ENCODE results near the gene PPP1R14D. TPM values are rescaled to one million over a fixed set of nuclear protein-coding genes. Genes with fewer than 3 reads are reported as not detected.

PPP1R14D gene
- total RNA-seq, 2 experiments from 2014 or later = not detected

DNA sequence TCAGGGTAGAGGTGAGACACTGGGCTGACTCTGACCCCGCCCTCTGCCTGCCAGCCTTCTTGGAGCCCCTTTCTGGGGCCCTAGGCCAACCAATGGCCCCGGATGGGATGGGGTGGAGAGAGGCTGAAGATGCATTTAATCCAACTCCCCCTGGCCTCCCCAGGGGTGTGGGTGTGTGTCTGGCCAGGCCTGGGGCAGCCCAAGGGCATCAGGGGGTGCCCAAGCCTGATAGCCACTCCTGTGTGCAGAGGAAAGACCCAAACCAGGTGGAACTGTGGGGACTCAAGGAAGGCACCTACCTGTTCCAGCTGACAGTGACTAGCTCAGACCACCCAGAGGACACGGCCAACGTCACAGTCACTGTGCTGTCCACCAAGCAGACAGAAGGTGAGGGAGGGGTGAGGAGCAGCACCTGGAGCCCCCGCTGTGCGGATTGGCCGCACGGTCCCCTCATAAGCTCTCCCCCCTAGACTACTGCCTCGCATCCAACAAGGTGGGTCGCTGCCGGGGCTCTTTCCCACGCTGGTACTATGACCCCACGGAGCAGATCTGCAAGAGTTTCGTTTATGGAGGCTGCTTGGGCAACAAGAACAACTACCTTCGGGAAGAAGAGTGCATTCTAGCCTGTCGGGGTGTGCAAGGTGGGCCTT, 24.9 kb upstream of the PPP1R14D start:
- intact Hi-C loops (cut with micrococcal nuclease) = no loop called here
- ATAC-seq (no peak), DNase-seq (no peak)
- no peaks in the 10 kb centered on the region for H3K27me3 Mint-ChIP-seq
- POLR2A ChIA-PET = interaction anchor here (2.3 kb wide), 1 partner anchor 9 kb away, joined by 8 read pairs; the partner anchor contains the start of gene SPINT1
- no peak overlapping the region for H3K27ac Mint-ChIP-seq
- CTCF ChIA-PET = no interaction called here
- TF ChIP-seq, protein P1, sequence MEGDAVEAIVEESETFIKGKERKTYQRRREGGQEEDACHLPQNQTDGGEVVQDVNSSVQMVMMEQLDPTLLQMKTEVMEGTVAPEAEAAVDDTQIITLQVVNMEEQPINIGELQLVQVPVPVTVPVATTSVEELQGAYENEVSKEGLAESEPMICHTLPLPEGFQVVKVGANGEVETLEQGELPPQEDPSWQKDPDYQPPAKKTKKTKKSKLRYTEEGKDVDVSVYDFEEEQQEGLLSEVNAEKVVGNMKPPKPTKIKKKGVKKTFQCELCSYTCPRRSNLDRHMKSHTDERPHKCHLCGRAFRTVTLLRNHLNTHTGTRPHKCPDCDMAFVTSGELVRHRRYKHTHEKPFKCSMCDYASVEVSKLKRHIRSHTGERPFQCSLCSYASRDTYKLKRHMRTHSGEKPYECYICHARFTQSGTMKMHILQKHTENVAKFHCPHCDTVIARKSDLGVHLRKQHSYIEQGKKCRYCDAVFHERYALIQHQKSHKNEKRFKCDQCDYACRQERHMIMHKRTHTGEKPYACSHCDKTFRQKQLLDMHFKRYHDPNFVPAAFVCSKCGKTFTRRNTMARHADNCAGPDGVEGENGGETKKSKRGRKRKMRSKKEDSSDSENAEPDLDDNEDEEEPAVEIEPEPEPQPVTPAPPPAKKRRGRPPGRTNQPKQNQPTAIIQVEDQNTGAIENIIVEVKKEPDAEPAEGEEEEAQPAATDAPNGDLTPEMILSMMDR (IDR thresholded peaks at IDR 0.05) = no peak
- H3K4me1 Mint-ChIP-seq (ENCODE audit: low read depth) = peaks cover 5% of the 10 kb centered on the region
- H3K36me3 Mint-ChIP-seq (ENCODE audit: low read depth) = no peaks in the 10 kb centered on the region
- no peaks in the 10 kb centered on the region for H3K9me3 Mint-ChIP-seq
- H3K4me3 Mint-ChIP-seq = no peak overlapping the region

DNA sequence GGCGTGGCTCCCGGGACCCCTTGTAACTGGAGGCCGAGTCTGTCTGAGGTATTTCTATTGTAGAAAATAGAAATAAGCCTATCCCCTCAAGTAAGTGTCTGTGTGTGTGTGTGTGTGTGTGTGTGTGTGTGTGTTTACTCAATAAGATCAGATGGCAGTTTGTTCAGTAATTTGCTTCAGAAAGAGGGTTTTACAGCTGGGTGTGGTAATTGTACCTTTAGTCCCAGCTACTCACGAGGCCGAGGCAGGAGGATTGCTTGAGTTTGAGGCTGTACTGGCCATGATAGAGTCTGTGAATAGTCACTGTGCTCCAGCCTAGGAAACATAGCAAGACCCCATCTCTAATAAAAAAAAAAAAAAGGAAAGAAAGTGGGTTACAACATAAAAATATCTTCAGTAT, 24.0 kb upstream of the PPP1R14D start:
- Mint-ChIP-seq H3K4me3 (no peak overlapping the region), H3K27me3 (no peaks in the 10 kb centered on the region), H3K4me1 (ENCODE audit: low read depth) (peaks cover 2% of the 10 kb centered on the region), H3K27ac (no peak overlapping the region), H3K36me3 (ENCODE audit: low read depth) (no peaks in the 10 kb centered on the region), H3K9me3 (no peaks in the 10 kb centered on the region)
- CTCF ChIA-PET = no interaction called here
- POLR2A ChIA-PET = no interaction called here
- ATAC-seq (no peak), DNase-seq (no peak)
- TF ChIP-seq, protein P1 (IDR thresholded peaks at IDR 0.05) = no peak
- intact Hi-C loops (cut with micrococcal nuclease) = no loop called here

DNA sequence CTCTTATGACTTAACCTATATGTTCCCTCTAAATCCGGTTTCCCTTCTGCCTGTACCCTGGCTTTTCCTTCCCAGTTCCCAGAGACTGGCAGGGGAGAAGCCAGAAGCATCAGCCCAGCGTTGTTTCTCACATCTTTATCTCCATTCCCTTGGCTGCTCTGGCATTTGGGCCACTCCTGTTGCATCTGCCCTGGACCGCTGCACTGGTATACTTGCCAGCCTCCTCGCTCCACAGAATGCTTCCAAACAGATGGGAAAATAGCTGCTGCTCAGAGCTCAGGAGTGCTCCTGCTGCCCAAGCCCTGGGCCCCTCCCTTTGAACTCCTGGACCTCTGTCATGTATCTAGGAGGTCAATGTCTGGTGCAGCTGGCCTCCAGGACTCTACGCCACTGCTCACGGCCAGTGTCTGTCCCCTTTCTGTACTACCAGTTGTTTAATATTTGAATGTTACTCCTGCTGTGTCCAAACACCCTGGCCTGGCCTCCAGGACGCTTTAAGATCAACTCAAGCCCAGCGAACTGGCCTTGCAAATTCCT, 22.1 kb upstream of the PPP1R14D start:
- no peak for DNase-seq
- TF ChIP-seq, protein P1 (IDR thresholded peaks at IDR 0.05) = no peak
- Mint-ChIP-seq H3K4me3 (no peak overlapping the region), H3K36me3 (ENCODE audit: low read depth) (no peaks in the 10 kb centered on the region), H3K27me3 (peaks cover 3% of the 10 kb centered on the region), H3K9me3 (no peaks in the 10 kb centered on the region), H3K4me1 (ENCODE audit: low read depth) (peaks cover 8% of the 10 kb centered on the region), H3K27ac (no peak overlapping the region)
- CTCF ChIA-PET = interaction anchor here (0.6 to 2.5 kb wide), 3 partner anchors 8 to 224 kb away, joined by 3 to 18 read pairs (median 6); partner anchors contain the start of gene VPS18
- intact Hi-C loops (cut with micrococcal nuclease) = no loop called here
- POLR2A ChIA-PET = no interaction called here
- ATAC-seq = no peak

DNA sequence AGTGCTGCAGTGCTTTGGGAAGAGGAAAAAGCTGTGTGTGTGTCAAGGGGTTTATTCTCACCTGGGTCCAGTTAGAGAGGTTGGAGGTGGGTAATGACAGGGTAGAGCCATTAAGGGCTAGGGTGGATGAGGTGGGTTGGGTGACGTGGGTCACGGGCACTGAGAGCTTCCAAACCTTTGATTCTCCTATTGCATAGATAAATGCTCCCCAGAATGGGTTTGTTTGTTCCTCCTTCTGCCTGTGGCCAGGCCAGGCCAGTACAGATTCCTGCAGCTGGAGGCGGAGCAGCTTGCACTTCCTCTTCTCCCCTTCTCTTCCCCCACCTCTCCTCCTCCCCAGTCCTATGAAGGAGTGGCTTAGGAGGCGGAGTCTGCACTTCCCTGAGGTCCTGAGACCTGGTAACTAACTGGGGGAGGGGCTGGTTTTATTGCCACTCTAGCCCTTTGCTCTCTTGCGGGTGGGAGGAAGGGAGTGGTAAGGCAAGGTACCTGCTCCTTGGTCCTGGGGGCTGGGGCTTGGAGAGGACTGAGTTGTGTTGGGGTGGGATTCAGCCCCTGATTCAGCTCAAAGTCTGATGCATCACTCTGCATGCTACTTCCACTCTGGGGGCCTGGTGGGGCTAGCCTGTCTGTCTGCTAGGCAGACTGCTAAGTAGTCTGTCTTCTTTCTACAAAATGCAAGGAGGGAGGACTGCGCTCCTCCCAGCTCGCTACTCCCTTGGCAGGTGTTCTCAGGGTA, 18.9 kb upstream of the PPP1R14D start:
- DNase-seq = no peak
- no peak overlapping the region for H3K27ac Mint-ChIP-seq
- POLR2A ChIA-PET = no interaction called here
- no peaks in the 10 kb centered on the region for H3K9me3 Mint-ChIP-seq
- H3K27me3 Mint-ChIP-seq = peaks cover 16% of the 10 kb centered on the region
- CTCF ChIA-PET = interaction anchor here (1.1 to 6.3 kb wide), 4 partner anchors 10 to 57 kb away, joined by 3 to 65 read pairs (median 7); partner anchors contain the start of gene VPS18
- no peak overlapping the region for H3K4me3 Mint-ChIP-seq
- intact Hi-C loops (cut with micrococcal nuclease) = no loop called here
- TF ChIP-seq, protein P1 (IDR thresholded peaks at IDR 0.05) = no peak
- peaks cover 11% of the 10 kb centered on the region for H3K4me1 Mint-ChIP-seq (ENCODE audit: low read depth)
- ATAC-seq = no peak
- H3K36me3 Mint-ChIP-seq (ENCODE audit: low read depth) = peaks cover 2% of the 10 kb centered on the region

DNA sequence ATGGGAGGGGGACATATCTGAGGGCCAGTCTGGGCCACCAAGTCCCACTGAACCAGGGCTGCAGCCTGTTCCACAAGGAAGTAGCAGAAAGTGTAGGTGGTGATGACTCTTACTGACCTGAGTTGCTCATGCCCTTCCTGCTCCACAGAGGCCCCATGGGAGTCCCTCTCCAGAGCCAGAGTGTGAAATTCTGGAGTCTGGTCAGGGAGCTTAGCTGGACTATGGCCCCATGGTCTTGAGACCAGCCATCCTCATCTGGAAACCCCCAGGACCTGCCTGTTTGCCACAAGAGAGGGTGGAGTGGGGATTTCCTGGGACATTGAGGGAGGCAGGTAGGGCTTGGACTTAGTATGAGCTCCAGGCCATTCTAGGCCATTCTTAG, 18.3 kb upstream of the PPP1R14D start:
- peaks cover 11% of the 10 kb centered on the region for H3K4me1 Mint-ChIP-seq (ENCODE audit: low read depth)
- POLR2A ChIA-PET = no interaction called here
- DNase-seq = no peak
- TF ChIP-seq, protein P1 (IDR thresholded peaks at IDR 0.05) = no peak
- peaks cover 2% of the 10 kb centered on the region for H3K36me3 Mint-ChIP-seq (ENCODE audit: low read depth)
- CTCF ChIA-PET = interaction anchor here (1.1 to 6.3 kb wide), 4 partner anchors 11 to 57 kb away, joined by 3 to 65 read pairs (median 7); partner anchors contain the start of gene VPS18
- no peak for ATAC-seq
- H3K4me3 Mint-ChIP-seq = no peak overlapping the region
- no peak overlapping the region for H3K27ac Mint-ChIP-seq
- H3K27me3 Mint-ChIP-seq = peaks cover 16% of the 10 kb centered on the region
- no peaks in the 10 kb centered on the region for H3K9me3 Mint-ChIP-seq
- intact Hi-C loops (cut with micrococcal nuclease) = no loop called here
